Measurements from ENCODE around the gene OR1I1. TPM values are rescaled to one million over a fixed set of nuclear protein-coding genes. Genes with fewer than 3 reads are reported as not detected.

OR1I1 gene
- total RNA-seq, 1 experiment from 2014 or later, result not detected

GRCh38 chr19:15093001-15093400, 11.0 kb downstream of the OR1I1 start:
- H2AFZ ChIP-seq (ENCODE audit: low read depth, low read length, poor library complexity, severe bottlenecking), result no peak overlapping the region
- no peaks in the 10 kb centered on the region for H3K36me3 ChIP-seq (ENCODE audit: control insufficient read depth in 1 of 2, insufficient read depth in 2 of 2, low read length in 2 of 2)
- peaks cover 5% of the 10 kb centered on the region; the same call in 1 of the 2 replicates for H3K27me3 ChIP-seq (ENCODE audit: insufficient read depth, low read length)
- H4K20me1 ChIP-seq (ENCODE audit: insufficient read depth), result no peaks in the 10 kb centered on the region
- BruUV-seq (replicated peaks), result no TSS peak
- intact Hi-C loops (cut with micrococcal nuclease), result loop anchor here (2.0 to 5.0 kb wide), 3 partner anchors 168 to 464 kb away; no protein-coding TSS in a partner anchor
- ChIA-PET RAD21 (ENCODE audit: low non-redundant PET in 1 of 2, low total read pairs in 2 of 2, uncharacterized antibody in 2 of 2, unreplicated experiment in 2 of 2) (no interaction called here), POLR2A (interaction anchor here (1.6 kb wide), 1 partner anchor 56 kb away, joined by 5 read pairs; no protein-coding TSS in a partner anchor), CTCF (interaction anchor here (1.1 to 2.7 kb wide), 8 partner anchors 9 to 307 kb away, joined by 3 to 27 read pairs (median 12); partner anchors contain the start of gene OR1I1)
- no peaks in the 10 kb centered on the region for H3K9me3 ChIP-seq (ENCODE audit: control insufficient read depth in 1 of 2, insufficient read depth in 1 of 2, low read depth in 1 of 2, low read length in 2 of 2)
- no peak for DNase-seq (ENCODE audit: low read depth, low spot score)
- H3K4me3 ChIP-seq (replicated peaks in 1 of 2; ENCODE audit: low read depth in 1 of 2, low read length in 2 of 2), result no peak overlapping the region
- TF ChIP-seq ATF3 (IDR thresholded peaks at IDR 0.05) (no peak), TCF7L2 (IDR thresholded peaks at IDR 0.05; ENCODE audit: borderline replicate concordance, extremely low read depth, insufficient read depth, insufficient read length) (no peak), EZH2 (IDR thresholded peaks at IDR 0.05) (no peak), SIN3A (IDR thresholded peaks at IDR 0.05; ENCODE audit: low read depth) (no peak), RAD21 (IDR thresholded peaks at IDR 0.05; ENCODE audit: low read depth) (no peak), EGR1 (IDR thresholded peaks at IDR 0.05; ENCODE audit: low read depth) (no peak), JUND (IDR thresholded peaks at IDR 0.05) (no peak), REST (IDR thresholded peaks at IDR 0.05; ENCODE audit: low read depth) (no peak), SP1 (IDR thresholded peaks at IDR 0.05; ENCODE audit: low read depth) (no peak), CEBPB (IDR thresholded peaks at IDR 0.05; ENCODE audit: low read depth) (no peak), CTCF (IDR thresholded peaks at IDR 0.05 in 2 of 3, conservative IDR thresholded peaks at IDR 0.05 in 1 of 3; ENCODE audit: borderline replicate concordance in 1 of 3, insufficient read depth in 1 of 3, low read depth in 2 of 3, low read length in 2 of 3) (no peak), ZFX (IDR thresholded peaks at IDR 0.05) (no peak), POLR2A (IDR thresholded peaks at IDR 0.05; ENCODE audit: borderline replicate concordance, extremely low read depth, insufficient read depth, insufficient read length) (no peak), EZH2phosphoT487 (IDR thresholded peaks at IDR 0.05; ENCODE audit: borderline replicate concordance) (no peak), POLR2AphosphoS5 (IDR thresholded peaks at IDR 0.05; ENCODE audit: low read depth, low read length) (no peak), FOSL1 (IDR thresholded peaks at IDR 0.05; ENCODE audit: low read depth) (no peak), SRF (IDR thresholded peaks at IDR 0.05; ENCODE audit: low read depth) (no peak), YY1 (IDR thresholded peaks at IDR 0.05; ENCODE audit: extremely low read depth, insufficient replicate concordance, low read depth, low read length) (no peak), ELF1 (IDR thresholded peaks at IDR 0.05; ENCODE audit: borderline replicate concordance, low read depth) (no peak)
- H3K79me2 ChIP-seq (ENCODE audit: insufficient read depth, low read length), result no peaks in the 10 kb centered on the region
- no peak overlapping the region for H3K9ac ChIP-seq (ENCODE audit: low read length)
- H3K9me2 ChIP-seq (ENCODE audit: insufficient read depth), result no peaks in the 10 kb centered on the region
- H3K4me2 ChIP-seq (ENCODE audit: low read length), result no peak overlapping the region
- no peak overlapping the region for H3K27ac ChIP-seq (ENCODE audit: low read depth, low read length)
- no peak for ATAC-seq
- peaks cover 0 to 4% of the 10 kb centered on the region in 2 experiments; a peak in 1 of 4 replicates for H3K4me1 ChIP-seq (ENCODE audit: control insufficient read depth in 1 of 2, insufficient read depth in 2 of 2, low read length in 2 of 2)

Measured in HCT116 (cell line).